Measurements from ENCODE around the gene RAB3A.

- TF ChIP-seq CTCF (IDR thresholded peaks at IDR 0.05) (no peak), POLR2A (IDR thresholded peaks at IDR 0.05) (no peak)
Measured at GRCh38 chr19:18173054-18173571, 30.7 kb downstream of the RAB3A start.
